AG09319 (cell line): ENCODE results near the gene TMEM97.
"Not testable (repeated sequence)": the region's sequence is repeated elsewhere in the genome, so short reads cannot be mapped to it uniquely, and the experiment has no call there.

Experiments used
- DNase-seq: peaks from one replicate; pipeline ENCODE4 v3.0.0-alpha.2; 2010; ENCODE audit warnings: low read depth; ENCODE audit errors: extremely low read depth
- CTCF ChIP-seq: IDR thresholded peaks from 2 replicates; pipeline ENCODE4 v1.5.1; 2011; ENCODE audit warnings: low read depth, mild to moderate bottlenecking, inconsistent platforms, low read length, moderate library complexity

Gene TMEM97

GRCh38 chr17:28276011-28276410, 43.0 kb upstream of the TMEM97 start:
- no peak for DNase-seq
- TF ChIP-seq CTCF, result no peak

- no peak for TF ChIP-seq CTCF
- DNase-seq, result no peak
These were observed 39.6 kb upstream of the TMEM97 start for GRCh38 chr17:28279411-28279810.

- DNase-seq, result no peak
- TF ChIP-seq CTCF, result no peak
These were observed 38.2 kb upstream of the TMEM97 start for GRCh38 chr17:28280826-28281225.

- DNase-seq, result peak; percentile 60
- TF ChIP-seq CTCF, result no peak
These were observed 36.4 kb upstream of the TMEM97 start for GRCh38 chr17:28282596-28282995.

GRCh38 chr17:28285965-28286364, 33.0 kb upstream of the TMEM97 start:
- no peak for DNase-seq
- no peak for TF ChIP-seq CTCF

GRCh38 chr17:28290703-28291102, 28.3 kb upstream of the TMEM97 start:
- TF ChIP-seq CTCF, result no peak
- no peak for DNase-seq

GRCh38 chr17:28291780-28292330, 27.1 kb upstream of the TMEM97 start:
- DNase-seq, result no peak
- no peak for TF ChIP-seq CTCF

GRCh38 chr17:28292878-28293277, 26.1 kb upstream of the TMEM97 start:
- DNase-seq, result not testable (repeated sequence)
